ENCODE measurements around the gene PPP1R37. TPM values are rescaled to one million over a fixed set of nuclear protein-coding genes. Genes with fewer than 3 reads are reported as not detected.
A peak's percentile ranks its signal among the peaks of the same experiment; 100 is the strongest.

The PPP1R37 gene
- total and polyA plus RNA-seq, 2 of the 13 experiments (the other 11 are each of a cell fraction or from before 2014, with no cell fraction given): 9.0 to 14.3 TPM

DNA sequence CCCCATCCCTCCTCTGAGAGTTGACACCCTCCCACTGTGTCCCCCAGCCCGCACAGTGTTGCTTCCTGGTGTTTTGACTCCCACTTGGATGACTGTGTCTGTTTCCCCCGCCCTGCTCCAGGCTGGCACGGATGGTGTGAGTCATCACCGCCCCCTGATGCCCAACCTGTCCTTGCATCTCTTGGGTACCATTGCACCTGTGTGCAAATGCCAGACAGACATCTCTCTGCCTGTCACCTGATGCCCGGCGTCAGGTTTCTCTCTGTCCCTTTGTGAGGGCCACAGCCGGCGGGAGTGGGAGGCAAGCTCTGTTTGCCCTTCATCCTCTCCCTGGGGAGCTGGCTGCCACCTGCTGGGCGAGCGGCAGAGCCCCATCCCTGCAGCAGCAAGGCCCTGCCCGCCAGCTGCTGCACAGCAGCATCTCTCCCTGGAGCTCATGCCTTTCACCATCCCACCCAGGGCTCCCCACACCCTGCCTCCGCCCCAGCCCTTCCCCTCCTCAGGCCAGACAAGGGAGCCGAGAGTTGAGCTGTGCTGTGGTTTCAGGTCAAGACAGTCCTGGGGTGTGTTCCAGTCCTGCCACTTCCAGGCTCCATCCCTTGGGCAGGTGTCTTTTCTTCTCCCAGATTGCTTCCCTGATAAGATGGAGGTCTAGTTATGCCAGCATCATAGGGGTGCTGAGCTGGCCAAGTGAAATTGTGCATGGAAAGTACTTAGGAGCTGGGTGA is 38.1 kb downstream of the PPP1R37 start (continued):
- TF ChIP-seq ZNF101 (CRISPR knock-in tag; IDR thresholded peaks at IDR 0.05; ENCODE audit: borderline replicate concordance, low read depth): no peak
- no peak for TF ChIP-seq ZSCAN22 (CRISPR knock-in tag; IDR thresholded peaks at IDR 0.05)
- no peak for TF ChIP-seq ZNF549 (CRISPR knock-in tag; IDR thresholded peaks at IDR 0.05)
- TF ChIP-seq AHR (CRISPR knock-in tag; IDR thresholded peaks at IDR 0.05): no peak
- TF ChIP-seq, protein P1, sequence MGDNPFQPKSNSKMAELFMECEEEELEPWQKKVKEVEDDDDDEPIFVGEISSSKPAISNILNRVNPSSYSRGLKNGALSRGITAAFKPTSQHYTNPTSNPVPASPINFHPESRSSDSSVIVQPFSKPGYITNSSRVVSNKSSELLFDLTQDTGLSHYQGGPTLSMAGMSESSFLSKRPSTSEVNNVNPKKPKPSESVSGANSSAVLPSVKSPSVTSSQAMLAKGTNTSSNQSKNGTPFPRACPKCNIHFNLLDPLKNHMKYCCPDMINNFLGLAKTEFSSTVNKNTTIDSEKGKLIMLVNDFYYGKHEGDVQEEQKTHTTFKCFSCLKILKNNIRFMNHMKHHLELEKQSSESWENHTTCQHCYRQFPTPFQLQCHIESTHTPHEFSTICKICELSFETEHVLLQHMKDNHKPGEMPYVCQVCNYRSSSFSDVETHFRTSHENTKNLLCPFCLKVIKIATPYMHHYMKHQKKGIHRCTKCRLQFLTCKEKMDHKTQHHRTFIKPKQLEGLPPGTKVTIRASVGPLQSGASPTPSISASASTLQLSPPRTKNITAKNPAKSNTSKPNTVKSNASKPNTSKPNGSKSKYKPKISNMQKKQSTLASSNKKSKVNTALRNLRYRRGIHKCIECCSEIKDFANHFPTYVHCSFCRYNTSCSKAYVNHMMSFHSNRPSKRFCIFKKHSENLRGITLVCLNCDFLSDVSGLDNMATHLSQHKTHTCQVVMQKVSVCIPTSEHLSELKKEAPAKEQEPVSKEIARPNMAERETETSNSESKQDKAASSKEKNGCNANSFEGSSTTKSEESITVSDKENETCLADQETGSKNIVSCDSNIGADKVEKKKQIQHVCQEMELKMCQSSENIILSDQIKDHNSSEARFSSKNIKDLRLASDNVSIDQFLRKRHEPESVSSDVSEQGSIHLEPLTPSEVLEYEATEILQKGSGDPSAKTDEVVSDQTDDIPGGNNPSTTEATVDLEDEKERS (CRISPR knock-in tag; IDR thresholded peaks at IDR 0.05): no peak
- TF ChIP-seq TARDBP (CRISPR knock-in tag; IDR thresholded peaks at IDR 0.05): no peak
- TF ChIP-seq TOE1 (CRISPR knock-in tag; IDR thresholded peaks at IDR 0.05): no peak
- no peak for TF ChIP-seq NFKBIZ (CRISPR knock-in tag; IDR thresholded peaks at IDR 0.05)
- no peak for TF ChIP-seq NR2F6 (IDR thresholded peaks at IDR 0.05)
- no peak for TF ChIP-seq NR2F6 (CRISPR knock-in tag; IDR thresholded peaks at IDR 0.05)
- no peak for TF ChIP-seq MTA3 (CRISPR knock-in tag; IDR thresholded peaks at IDR 0.05)
- no peak for TF ChIP-seq RFX5 (IDR thresholded peaks at IDR 0.05; ENCODE audit: low read depth, low read length)
- no peak for TF ChIP-seq CBX1 (IDR thresholded peaks at IDR 0.05; ENCODE audit: low read depth)
- TF ChIP-seq, protein P2, sequence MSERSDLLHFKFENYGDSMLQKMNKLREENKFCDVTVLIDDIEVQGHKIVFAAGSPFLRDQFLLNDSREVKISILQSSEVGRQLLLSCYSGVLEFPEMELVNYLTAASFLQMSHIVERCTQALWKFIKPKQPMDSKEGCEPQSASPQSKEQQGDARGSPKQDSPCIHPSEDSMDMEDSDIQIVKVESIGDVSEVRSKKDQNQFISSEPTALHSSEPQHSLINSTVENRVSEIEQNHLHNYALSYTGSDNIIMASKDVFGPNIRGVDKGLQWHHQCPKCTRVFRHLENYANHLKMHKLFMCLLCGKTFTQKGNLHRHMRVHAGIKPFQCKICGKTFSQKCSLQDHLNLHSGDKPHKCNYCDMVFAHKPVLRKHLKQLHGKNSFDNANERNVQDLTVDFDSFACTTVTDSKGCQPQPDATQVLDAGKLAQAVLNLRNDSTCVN (CRISPR knock-in tag; IDR thresholded peaks at IDR 0.05; ENCODE audit: borderline replicate concordance): no peak; the same call in 1 of the 2 replicates
- TF ChIP-seq, protein P3, sequence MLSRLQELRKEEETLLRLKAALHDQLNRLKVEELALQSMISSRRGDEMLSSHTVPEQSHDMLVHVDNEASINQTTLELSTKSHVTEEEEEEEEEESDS (CRISPR knock-in tag; IDR thresholded peaks at IDR 0.05; ENCODE audit: borderline replicate concordance): no peak
- TF ChIP-seq ZKSCAN5 (CRISPR knock-in tag; IDR thresholded peaks at IDR 0.05): no peak
- no peak for TF ChIP-seq RFXANK (CRISPR knock-in tag; IDR thresholded peaks at IDR 0.05)
- no peak for TF ChIP-seq PRMT3 (CRISPR knock-in tag; IDR thresholded peaks at IDR 0.05; ENCODE audit: borderline replicate concordance, low read depth)
- TF ChIP-seq MED1 (CRISPR knock-in tag; IDR thresholded peaks at IDR 0.05): no peak
- TF ChIP-seq ZNF432 (CRISPR knock-in tag; IDR thresholded peaks at IDR 0.05; ENCODE audit: borderline replicate concordance): no peak
- TF ChIP-seq, protein P4, sequence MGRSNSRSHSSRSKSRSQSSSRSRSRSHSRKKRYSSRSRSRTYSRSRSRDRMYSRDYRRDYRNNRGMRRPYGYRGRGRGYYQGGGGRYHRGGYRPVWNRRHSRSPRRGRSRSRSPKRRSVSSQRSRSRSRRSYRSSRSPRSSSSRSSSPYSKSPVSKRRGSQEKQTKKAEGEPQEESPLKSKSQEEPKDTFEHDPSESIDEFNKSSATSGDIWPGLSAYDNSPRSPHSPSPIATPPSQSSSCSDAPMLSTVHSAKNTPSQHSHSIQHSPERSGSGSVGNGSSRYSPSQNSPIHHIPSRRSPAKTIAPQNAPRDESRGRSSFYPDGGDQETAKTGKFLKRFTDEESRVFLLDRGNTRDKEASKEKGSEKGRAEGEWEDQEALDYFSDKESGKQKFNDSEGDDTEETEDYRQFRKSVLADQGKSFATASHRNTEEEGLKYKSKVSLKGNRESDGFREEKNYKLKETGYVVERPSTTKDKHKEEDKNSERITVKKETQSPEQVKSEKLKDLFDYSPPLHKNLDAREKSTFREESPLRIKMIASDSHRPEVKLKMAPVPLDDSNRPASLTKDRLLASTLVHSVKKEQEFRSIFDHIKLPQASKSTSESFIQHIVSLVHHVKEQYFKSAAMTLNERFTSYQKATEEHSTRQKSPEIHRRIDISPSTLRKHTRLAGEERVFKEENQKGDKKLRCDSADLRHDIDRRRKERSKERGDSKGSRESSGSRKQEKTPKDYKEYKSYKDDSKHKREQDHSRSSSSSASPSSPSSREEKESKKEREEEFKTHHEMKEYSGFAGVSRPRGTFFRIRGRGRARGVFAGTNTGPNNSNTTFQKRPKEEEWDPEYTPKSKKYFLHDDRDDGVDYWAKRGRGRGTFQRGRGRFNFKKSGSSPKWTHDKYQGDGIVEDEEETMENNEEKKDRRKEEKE (IDR thresholded peaks at IDR 0.05): no peak
- no peak for TF ChIP-seq NFRKB (IDR thresholded peaks at IDR 0.05)
- TF ChIP-seq TCF7L2 (IDR thresholded peaks at IDR 0.05; ENCODE audit: low read depth, low read length): no peak
- TF ChIP-seq MAZ (IDR thresholded peaks at IDR 0.05; ENCODE audit: borderline replicate concordance, low read depth, low read length): peak; percentile 18; the same call in 1 of the 2 replicates
- TF ChIP-seq MAZ (CRISPR knock-in tag; IDR thresholded peaks at IDR 0.05; ENCODE audit: low read depth): no peak
- TF ChIP-seq, protein P5, sequence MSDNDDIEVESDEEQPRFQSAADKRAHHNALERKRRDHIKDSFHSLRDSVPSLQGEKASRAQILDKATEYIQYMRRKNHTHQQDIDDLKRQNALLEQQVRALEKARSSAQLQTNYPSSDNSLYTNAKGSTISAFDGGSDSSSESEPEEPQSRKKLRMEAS (IDR thresholded peaks at IDR 0.05): no peak

Measured in HepG2 (cell line).